ENCODE results near the gene TMEM52.
"Not testable (repeated sequence)": the region's sequence is repeated elsewhere in the genome, so short reads cannot be mapped to it uniquely, and the experiment has no call there.

TMEM52 gene

GRCh38 chr1:1893291-1893985, 25.6 kb downstream of the TMEM52 start:
- no peak for DNase-seq

- no peak for DNase-seq
These were observed 26.3 kb downstream of the TMEM52 start for GRCh38 chr1:1892763-1893120.

- DNase-seq, result no peak
These were observed 26.9 kb downstream of the TMEM52 start for GRCh38 chr1:1892079-1892762.

- DNase-seq, result peak; percentile 19 to 38
These were observed 27.6 kb downstream of the TMEM52 start for GRCh38 chr1:1891349-1892078.

GRCh38 chr1:1890506-1891348, 28.4 kb downstream of the TMEM52 start, which contains the start of gene GNB1:
GNB1 (minus strand) TSS chr1:1891087; CDS start chr1:1825453, 65,634 bp downstream.
- DNase-seq, result peak; percentile 80 to 92

- peak; percentile 81 to 92 for DNase-seq
These were observed 29.1 kb downstream of the TMEM52 start for GRCh38 chr1:1889847-1890505.

- DNase-seq, result peak in 1 of 2 donors; percentile 20
These were observed 29.9 kb downstream of the TMEM52 start for GRCh38 chr1:1889090-1889750.

- not testable (repeated sequence) for DNase-seq
These were observed 35.2 kb downstream of the TMEM52 start for GRCh38 chr1:1883890-1884289.

- no peak for DNase-seq
These were observed 35.8 kb downstream of the TMEM52 start for GRCh38 chr1:1883092-1883873.

- DNase-seq, result no peak
These were observed 37.4 kb downstream of the TMEM52 start for GRCh38 chr1:1881727-1882126.

- no peak for DNase-seq
These were observed 38.3 kb downstream of the TMEM52 start for GRCh38 chr1:1880617-1881312.

- DNase-seq, result no peak
These were observed 39.1 kb downstream of the TMEM52 start for GRCh38 chr1:1879942-1880341.

GRCh38 chr1:1877865-1878436, 41.1 kb downstream of the TMEM52 start:
- no peak for DNase-seq

- DNase-seq, result no peak
These were observed 42.6 kb downstream of the TMEM52 start for GRCh38 chr1:1876335-1876930.

- no peak for DNase-seq
These were observed 43.1 kb downstream of the TMEM52 start for GRCh38 chr1:1875932-1876331.

- DNase-seq, result no peak
These were observed 44.2 kb downstream of the TMEM52 start for GRCh38 chr1:1874901-1875300.

- no peak for DNase-seq
These were observed 45.9 kb downstream of the TMEM52 start for GRCh38 chr1:1873186-1873585.

GRCh38 chr1:1872329-1872994, 46.6 kb downstream of the TMEM52 start:
- no peak for DNase-seq

- peak; percentile 79 to 82 for DNase-seq
These were observed 49.6 kb downstream of the TMEM52 start for GRCh38 chr1:1869469-1869868.

Measured in inflammatory macrophage treated with lipopolysaccharide for 1 hour (primary cell).